ENCODE results near the gene TMEM145.

The TMEM145 gene

GRCh38 chr19:42360787-42361544, 47.9 kb downstream of the TMEM145 start:
- H3K9me3 Mint-ChIP-seq, result no peaks in the 10 kb centered on the region
- H3K4me1 Mint-ChIP-seq (ENCODE audit: low read depth), result no peaks in the 10 kb centered on the region
- no peak overlapping the region for H3K4me3 Mint-ChIP-seq
- H3K27me3 Mint-ChIP-seq (ENCODE audit: low read depth), result no peaks in the 10 kb centered on the region
- H3K27ac Mint-ChIP-seq, result no peak overlapping the region
- peaks cover 7% of the 10 kb centered on the region for H3K36me3 Mint-ChIP-seq (ENCODE audit: low read depth)

- Mint-ChIP-seq H3K9me3 (no peaks in the 10 kb centered on the region), H3K4me1 (ENCODE audit: low read depth) (no peaks in the 10 kb centered on the region), H3K36me3 (ENCODE audit: low read depth) (peaks cover 7% of the 10 kb centered on the region), H3K27ac (no peak overlapping the region), H3K4me3 (no peak overlapping the region), H3K27me3 (ENCODE audit: low read depth) (no peaks in the 10 kb centered on the region)
These were observed 48.4 kb downstream of the TMEM145 start for GRCh38 chr19:42361545-42361910.

- Mint-ChIP-seq H3K36me3 (ENCODE audit: low read depth) (peaks cover 7% of the 10 kb centered on the region), H3K9me3 (no peaks in the 10 kb centered on the region), H3K27me3 (ENCODE audit: low read depth) (no peaks in the 10 kb centered on the region), H3K4me1 (ENCODE audit: low read depth) (no peaks in the 10 kb centered on the region), H3K4me3 (no peak overlapping the region), H3K27ac (no peak overlapping the region)
These were observed 49.2 kb downstream of the TMEM145 start for GRCh38 chr19:42362342-42362741.

DNA sequence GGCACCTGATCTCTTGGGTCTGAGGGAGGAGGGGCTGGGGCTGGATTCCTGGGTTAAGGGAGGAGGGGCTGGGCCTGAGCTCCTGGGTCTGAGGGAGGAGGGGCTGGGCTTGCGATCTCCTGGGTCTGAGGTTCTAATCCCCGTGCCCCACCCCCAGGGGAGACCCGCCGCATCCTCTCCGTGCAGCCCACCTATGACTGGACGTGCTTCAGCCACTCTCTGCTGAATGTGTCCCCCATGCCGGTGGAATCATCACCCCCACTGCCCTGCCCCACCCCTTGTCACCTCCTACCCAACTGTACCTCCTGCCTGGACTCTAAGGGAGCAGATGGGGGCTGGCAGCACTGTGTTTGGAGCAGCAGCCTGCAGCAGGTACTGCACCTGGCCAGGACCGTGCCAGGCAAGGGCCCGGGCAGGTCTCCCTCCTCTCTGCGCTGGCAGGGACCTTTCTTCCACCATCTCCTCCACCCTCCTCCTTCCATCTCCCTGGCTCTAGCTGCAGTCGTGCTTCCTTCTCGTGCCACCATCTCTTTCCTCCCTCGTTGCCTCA, 49.9 kb downstream of the TMEM145 start:
- H3K9me3 Mint-ChIP-seq, result no peaks in the 10 kb centered on the region
- peaks cover 7% of the 10 kb centered on the region for H3K36me3 Mint-ChIP-seq (ENCODE audit: low read depth)
- no peak overlapping the region for H3K27ac Mint-ChIP-seq
- H3K4me3 Mint-ChIP-seq, result no peak overlapping the region
- no peaks in the 10 kb centered on the region for H3K4me1 Mint-ChIP-seq (ENCODE audit: low read depth)
- no peaks in the 10 kb centered on the region for H3K27me3 Mint-ChIP-seq (ENCODE audit: low read depth)

- Mint-ChIP-seq H3K27ac (no peak overlapping the region), H3K36me3 (ENCODE audit: low read depth) (peaks cover 7% of the 10 kb centered on the region), H3K4me3 (no peak overlapping the region), H3K4me1 (ENCODE audit: low read depth) (no peaks in the 10 kb centered on the region), H3K9me3 (no peaks in the 10 kb centered on the region), H3K27me3 (ENCODE audit: low read depth) (no peaks in the 10 kb centered on the region)
These were observed 50.7 kb downstream of the TMEM145 start for GRCh38 chr19:42363614-42364346.

GRCh38 chr19:42366673-42367072, 53.6 kb downstream of the TMEM145 start:
- no peaks in the 10 kb centered on the region for H3K4me1 Mint-ChIP-seq (ENCODE audit: low read depth)
- H3K27ac Mint-ChIP-seq, result no peak overlapping the region
- no peaks in the 10 kb centered on the region for H3K27me3 Mint-ChIP-seq (ENCODE audit: low read depth)
- H3K9me3 Mint-ChIP-seq, result no peaks in the 10 kb centered on the region
- H3K4me3 Mint-ChIP-seq, result no peak overlapping the region
- H3K36me3 Mint-ChIP-seq (ENCODE audit: low read depth), result peaks cover 7% of the 10 kb centered on the region

DNA sequence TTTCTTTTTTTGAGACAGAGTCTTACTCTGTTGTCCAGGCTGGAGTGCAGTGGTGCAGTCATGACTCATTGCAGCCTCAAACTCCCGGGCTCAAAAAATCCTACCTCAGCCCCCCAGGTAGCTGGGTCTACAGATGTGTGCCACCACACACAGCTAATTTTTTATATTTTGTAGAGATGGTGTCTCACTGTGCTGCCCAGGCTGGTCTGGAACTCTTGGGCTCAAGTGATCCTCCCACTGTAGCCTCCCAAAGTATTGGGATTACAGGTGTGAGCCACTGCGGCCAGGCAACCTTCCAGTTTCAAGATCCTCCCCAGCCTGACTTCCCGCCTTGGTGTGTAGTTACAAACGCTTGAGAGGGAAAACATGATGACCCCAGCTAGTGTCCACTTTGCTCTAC, 54.8 kb downstream of the TMEM145 start:
- Mint-ChIP-seq H3K4me3 (no peak overlapping the region), H3K27me3 (ENCODE audit: low read depth) (no peaks in the 10 kb centered on the region), H3K36me3 (ENCODE audit: low read depth) (peaks cover 7% of the 10 kb centered on the region), H3K27ac (no peak overlapping the region), H3K4me1 (ENCODE audit: low read depth) (no peaks in the 10 kb centered on the region), H3K9me3 (no peaks in the 10 kb centered on the region)

- no peaks in the 10 kb centered on the region for H3K4me1 Mint-ChIP-seq (ENCODE audit: low read depth)
- H3K27ac Mint-ChIP-seq, result no peak overlapping the region
- H3K9me3 Mint-ChIP-seq, result no peaks in the 10 kb centered on the region
- peaks cover 7% of the 10 kb centered on the region for H3K36me3 Mint-ChIP-seq (ENCODE audit: low read depth)
- no peak overlapping the region for H3K4me3 Mint-ChIP-seq
- no peaks in the 10 kb centered on the region for H3K27me3 Mint-ChIP-seq (ENCODE audit: low read depth)
These were observed 55.3 kb downstream of the TMEM145 start for GRCh38 chr19:42368360-42368759.

- Mint-ChIP-seq H3K27ac (no peak overlapping the region), H3K4me3 (no peak overlapping the region), H3K27me3 (ENCODE audit: low read depth) (no peaks in the 10 kb centered on the region), H3K4me1 (ENCODE audit: low read depth) (no peaks in the 10 kb centered on the region), H3K36me3 (ENCODE audit: low read depth) (peaks cover 6% of the 10 kb centered on the region), H3K9me3 (no peaks in the 10 kb centered on the region)
These were observed 55.7 kb downstream of the TMEM145 start for GRCh38 chr19:42368765-42369164.

DNA sequence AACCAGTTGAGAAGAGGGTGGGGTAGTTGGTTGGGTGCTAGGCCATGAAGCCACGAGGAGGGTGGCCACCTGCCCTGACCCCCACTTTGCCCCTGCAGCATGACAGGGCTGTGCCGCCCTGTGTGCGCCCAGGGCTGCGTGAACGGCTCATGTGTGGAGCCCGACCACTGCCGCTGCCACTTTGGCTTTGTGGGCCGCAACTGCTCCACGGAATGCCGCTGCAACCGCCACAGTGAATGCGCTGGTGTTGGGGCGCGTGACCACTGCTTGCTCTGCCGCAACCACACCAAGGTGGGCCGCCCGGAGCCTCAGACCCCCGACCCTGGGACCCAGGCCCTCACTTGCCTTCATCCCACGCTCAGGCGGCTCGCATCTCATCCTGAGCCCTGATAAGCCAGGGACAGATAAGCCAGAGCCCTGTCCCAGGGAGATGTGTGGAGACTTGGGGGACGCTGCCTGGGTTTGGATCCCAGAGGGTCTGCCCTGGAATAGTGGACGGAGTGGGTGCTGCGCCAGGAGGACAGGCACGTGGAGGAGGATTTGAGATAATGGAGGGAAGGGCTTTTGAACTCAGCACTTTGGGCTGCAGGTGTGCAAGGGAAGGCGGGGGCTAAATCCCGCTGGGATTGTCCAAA, 56.4 kb downstream of the TMEM145 start:
- Mint-ChIP-seq H3K9me3 (no peaks in the 10 kb centered on the region), H3K27ac (no peak overlapping the region), H3K36me3 (ENCODE audit: low read depth) (no peaks in the 10 kb centered on the region), H3K4me1 (ENCODE audit: low read depth) (no peaks in the 10 kb centered on the region), H3K4me3 (no peak overlapping the region), H3K27me3 (ENCODE audit: low read depth) (no peaks in the 10 kb centered on the region)

GRCh38 chr19:42370068-42370520, 57.0 kb downstream of the TMEM145 start:
- no peaks in the 10 kb centered on the region for H3K9me3 Mint-ChIP-seq
- H3K4me3 Mint-ChIP-seq, result no peak overlapping the region
- no peaks in the 10 kb centered on the region for H3K36me3 Mint-ChIP-seq (ENCODE audit: low read depth)
- no peaks in the 10 kb centered on the region for H3K27me3 Mint-ChIP-seq (ENCODE audit: low read depth)
- no peak overlapping the region for H3K27ac Mint-ChIP-seq
- H3K4me1 Mint-ChIP-seq (ENCODE audit: low read depth), result no peaks in the 10 kb centered on the region

GRCh38 chr19:42370626-42371175, 57.6 kb downstream of the TMEM145 start:
- Mint-ChIP-seq H3K4me3 (no peak overlapping the region), H3K27me3 (ENCODE audit: low read depth) (no peaks in the 10 kb centered on the region), H3K27ac (no peak overlapping the region), H3K36me3 (ENCODE audit: low read depth) (no peaks in the 10 kb centered on the region), H3K9me3 (no peaks in the 10 kb centered on the region), H3K4me1 (ENCODE audit: low read depth) (no peaks in the 10 kb centered on the region)

All from T-helper 1 cell treated with Interleukin-12 subunit alpha and Interleukin-12 subunit beta and Interleukin-4 antibody, amounts not matched to agents 30 μg/mL and 1 μg/mL, for 36 hours (primary cell).